Spinal cord (tissue), 10 donors: Measurements from ENCODE around the gene JPT1. TPM values are rescaled to one million over a fixed set of nuclear protein-coding genes. Genes with fewer than 3 reads are reported as not detected.
A peak's percentile ranks its signal among the peaks of the same experiment; 100 is the strongest.

Experiments
- DNase-seq, 6 donors: peaks; one replicate each; pipeline versions ENCODE4 v3.0.0 to v3.0.0-alpha.2; 2013 to 2015; ENCODE audit warnings: low spot score in 6 of 6, low read depth in 4 of 6
- H3K27ac ChIP-seq: one replicate; pipeline ENCODE4 v1.5.1; 2013; ENCODE audit warnings: low read depth, low read length, control low read depth
- H3K27me3 ChIP-seq: one replicate; pipeline ENCODE4 v1.6.1; 2013; ENCODE audit warnings: low read length; ENCODE audit not compliant: control insufficient read depth, insufficient read depth
- H3K36me3 ChIP-seq: one replicate; pipeline ENCODE4 v1.6.1; 2013; ENCODE audit warnings: low read length; ENCODE audit not compliant: control insufficient read depth, insufficient read depth
- H3K4me1 ChIP-seq: one replicate; pipeline ENCODE4 v1.6.1; 2013; ENCODE audit warnings: low read length; ENCODE audit not compliant: control insufficient read depth, insufficient read depth
- H3K4me3 ChIP-seq: one replicate; pipeline ENCODE4 v1.5.1; 2013; ENCODE audit warnings: low read depth, low read length, control low read depth
- H3K9me3 ChIP-seq: one replicate; pipeline ENCODE4 v1.6.1; 2013; ENCODE audit warnings: low read length; ENCODE audit not compliant: control insufficient read depth, insufficient read depth
- whole genome bisulfite sequencing: methylation state at CpG from one replicate; pipeline ENCODE4 v1.1.5; 2013; ENCODE audit warnings: missing lambda C conversion rate; ENCODE audit not compliant: insufficient coverage; 5-methylcytosine and 5-hydroxymethylcytosine counted together
- polyA plus RNA-seq, 2 donors: library from polyadenylated mRNA; unstranded; fragments of 120-200 nt; gene quantifications; one replicate each; pipeline ENCODE4 v1.2.1, GENCODE V29; 2013; ENCODE audit not compliant: insufficient read length in 2 of 2
- total RNA-seq, 2 donors: library from RNA; depleted of rRNA in 1 of 2; stranded (reverse); fragments of 120-200 nt in 1 of 2; fragments of >200 nt in 1 of 2; gene quantifications; one replicate each; pipeline versions ENCODE4 v1.2.3 to v1.2.4, GENCODE V29; 2013 to 2014
- donor health status: healthy.

JPT1 gene
- total and polyA plus RNA-seq, 4 donors: 79.8 to 353 (median 217) TPM

- H3K27ac ChIP-seq: no peak overlapping the region
- H3K9me3 ChIP-seq: no peaks in the 10 kb centered on the region
- peaks cover 41% of the 10 kb centered on the region for H3K36me3 ChIP-seq
- no peaks in the 10 kb centered on the region for H3K4me1 ChIP-seq
- DNase-seq: no peak
- no peak overlapping the region for H3K4me3 ChIP-seq
- H3K27me3 ChIP-seq: no peaks in the 10 kb centered on the region
- WGBS: 91% methylated on average over 15 of the region's 19 CpGs
Observed at GRCh38 chr17:75124041-75124818, 30.1 kb downstream of the JPT1 start.

GRCh38 chr17:75118307-75118706, 36.0 kb downstream of the JPT1 start:
- peaks cover 17% of the 10 kb centered on the region for H3K4me1 ChIP-seq
- no peaks in the 10 kb centered on the region for H3K27me3 ChIP-seq
- DNase-seq: no peak
- no peak overlapping the region for H3K4me3 ChIP-seq
- H3K36me3 ChIP-seq: peaks cover 35% of the 10 kb centered on the region
- no peaks in the 10 kb centered on the region for H3K9me3 ChIP-seq
- WGBS: 88% methylated on average over 14 of the region's 14 CpGs
- no peak overlapping the region for H3K27ac ChIP-seq

- Histone ChIP-seq H3K27me3 (no peaks in the 10 kb centered on the region), H3K27ac (no peak overlapping the region), H3K4me3 (no peak overlapping the region), H3K4me1 (peaks cover 17% of the 10 kb centered on the region), H3K9me3 (no peaks in the 10 kb centered on the region), H3K36me3 (peaks cover 38% of the 10 kb centered on the region)
- DNase-seq: no peak
- whole genome bisulfite sequencing: 81% methylated on average over 7 of the region's 9 CpGs
Observed at GRCh38 chr17:75116737-75117136, 37.6 kb downstream of the JPT1 start.

GRCh38 chr17:75115555-75115954, 38.8 kb downstream of the JPT1 start:
- Histone ChIP-seq H3K4me3 (no peak overlapping the region), H3K36me3 (peaks cover 38% of the 10 kb centered on the region), H3K9me3 (no peaks in the 10 kb centered on the region), H3K27me3 (no peaks in the 10 kb centered on the region), H3K27ac (no peak overlapping the region), H3K4me1 (peaks cover 25% of the 10 kb centered on the region)
- no peak for DNase-seq

- Histone ChIP-seq H3K9me3 (no peaks in the 10 kb centered on the region), H3K27ac (peak overlapping the region; percentile 75), H3K36me3 (peaks cover 34% of the 10 kb centered on the region), H3K27me3 (no peaks in the 10 kb centered on the region), H3K4me3 (peak overlapping the region; percentile 47), H3K4me1 (peaks cover 30% of the 10 kb centered on the region)
- 84% methylated on average over 8 of the region's 19 CpGs for WGBS
- no peak for DNase-seq
Observed at GRCh38 chr17:75114552-75115314, 39.6 kb downstream of the JPT1 start.

- Histone ChIP-seq H3K27ac (peak overlapping the region; percentile 75), H3K36me3 (peaks cover 29% of the 10 kb centered on the region), H3K27me3 (no peaks in the 10 kb centered on the region), H3K9me3 (no peaks in the 10 kb centered on the region), H3K4me1 (peaks cover 36% of the 10 kb centered on the region), H3K4me3 (peak overlapping the region; percentile 47)
- 28% methylated on average over 20 of the region's 22 CpGs for WGBS
- peak in 5 of 6 donors; percentile 81 to 95 (median 88) for DNase-seq
Observed at GRCh38 chr17:75113798-75114551, 40.3 kb downstream of the JPT1 start.

GRCh38 chr17:75111777-75112335, 42.5 kb downstream of the JPT1 start:
- H3K36me3 ChIP-seq: peaks cover 20% of the 10 kb centered on the region
- no peak for DNase-seq
- H3K4me3 ChIP-seq: no peak overlapping the region
- H3K27me3 ChIP-seq: no peaks in the 10 kb centered on the region
- peaks cover 38% of the 10 kb centered on the region for H3K4me1 ChIP-seq
- no peak overlapping the region for H3K27ac ChIP-seq
- WGBS: 97% methylated on average over 6 of the region's 7 CpGs
- no peaks in the 10 kb centered on the region for H3K9me3 ChIP-seq

- peak overlapping the region; percentile 79 for H3K4me3 ChIP-seq
- H3K4me1 ChIP-seq: peaks cover 43% of the 10 kb centered on the region
- H3K9me3 ChIP-seq: no peaks in the 10 kb centered on the region
- no peak overlapping the region for H3K27ac ChIP-seq
- peaks cover 8% of the 10 kb centered on the region for H3K36me3 ChIP-seq
- 28% methylated on average over 37 of the region's 40 CpGs for WGBS
- no peaks in the 10 kb centered on the region for H3K27me3 ChIP-seq
- no peak for DNase-seq
Observed at GRCh38 chr17:75110234-75110937, 43.9 kb downstream of the JPT1 start.
